GM18909 (cell line): ENCODE results near the gene SCAF4.
A peak's percentile ranks its signal among the peaks of the same experiment; 100 is the strongest.
"Not testable (repeated sequence)": the region's sequence is repeated elsewhere in the genome, so short reads cannot be mapped to it uniquely, and the experiment has no call there.

Experiments
- ATAC-seq: cut with Tn5 transposase; IDR thresholded peaks from one replicate; pipeline ENCODE4 v1.9.1; 2021; ENCODE audit warnings: mild to moderate bottlenecking; ENCODE audit not compliant: unreplicated experiment, poor library complexity

The SCAF4 gene

GRCh38 chr21:31682620-31683019 is 49.3 kb downstream of the SCAF4 start:
- ATAC-seq: no peak

DNA sequence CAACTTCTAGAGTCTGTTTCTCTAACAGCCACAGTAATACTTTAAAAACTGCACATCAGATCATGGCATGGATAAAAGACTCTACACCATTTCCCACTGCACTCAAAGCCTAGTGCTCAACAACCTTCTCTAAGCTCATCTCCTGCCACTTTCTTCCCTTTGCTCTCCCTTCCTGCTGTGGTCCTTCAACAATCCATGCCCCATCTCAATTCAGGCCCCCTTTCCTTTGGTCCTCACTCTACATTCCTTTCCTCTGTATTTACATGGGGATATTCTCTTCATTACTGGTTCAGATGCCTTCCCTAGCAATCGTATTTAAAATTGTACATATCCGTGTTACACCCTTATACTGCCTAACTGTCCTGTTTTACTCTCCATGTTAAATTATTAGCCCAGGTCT is 53.4 kb downstream of the SCAF4 start:
- ATAC-seq: no peak

- no peak for ATAC-seq
These were observed 54.9 kb downstream of the SCAF4 start for GRCh38 chr21:31677047-31677446.

- ATAC-seq: no peak
These were observed 56.0 kb downstream of the SCAF4 start for GRCh38 chr21:31675960-31676359.

DNA sequence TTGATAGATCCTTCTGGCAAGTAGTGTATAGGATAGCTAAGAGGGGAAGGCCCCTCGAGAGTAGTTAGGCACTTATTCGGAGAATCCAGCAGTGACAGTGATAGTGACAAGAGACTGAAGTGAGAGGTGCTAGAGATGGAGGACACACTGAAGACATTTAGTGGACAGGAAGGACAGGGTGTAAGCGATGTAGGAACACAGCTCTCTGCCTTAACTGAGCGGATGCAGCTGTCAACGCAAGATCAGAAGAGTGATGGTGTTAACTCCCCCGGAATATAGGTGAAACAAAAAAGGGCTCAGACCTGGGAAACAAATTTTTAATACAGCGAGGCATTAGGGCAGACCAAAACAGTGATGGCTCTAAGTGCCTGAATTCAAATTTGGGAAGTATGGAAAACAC is 56.6 kb downstream of the SCAF4 start:
- ATAC-seq: no peak

DNA sequence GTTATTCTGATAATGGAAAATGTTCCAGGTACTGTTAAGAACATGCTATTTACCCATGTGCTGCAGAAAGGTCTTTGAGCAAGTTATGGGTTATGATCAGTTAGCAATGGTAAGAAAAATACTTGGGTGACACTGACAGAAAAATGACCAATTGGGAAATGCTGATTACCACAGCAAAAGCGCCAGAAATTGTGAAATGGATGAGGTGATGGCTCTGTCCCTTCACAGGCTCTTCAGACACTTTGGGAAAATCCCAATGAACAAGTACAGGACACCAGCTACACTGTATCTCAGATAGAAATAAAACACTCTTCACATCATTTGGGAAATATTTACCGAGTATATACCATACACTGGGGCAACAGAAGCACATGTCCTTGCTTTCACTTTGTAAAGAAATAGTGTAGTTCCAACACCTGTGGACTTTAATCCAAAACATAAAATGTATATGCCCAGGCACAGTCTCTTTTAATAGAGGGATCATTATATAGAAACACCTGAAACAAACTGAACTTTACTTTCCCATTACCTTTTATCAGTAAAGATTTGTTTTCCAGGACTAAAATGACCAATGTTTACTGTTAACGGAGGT is 58.5 kb downstream of the SCAF4 start:
- ATAC-seq: no peak

- no peak for ATAC-seq
These were observed 60.0 kb downstream of the SCAF4 start for GRCh38 chr21:31671931-31672330.

- no peak for ATAC-seq
These were observed 60.7 kb downstream of the SCAF4 start for GRCh38 chr21:31671146-31671716.

DNA sequence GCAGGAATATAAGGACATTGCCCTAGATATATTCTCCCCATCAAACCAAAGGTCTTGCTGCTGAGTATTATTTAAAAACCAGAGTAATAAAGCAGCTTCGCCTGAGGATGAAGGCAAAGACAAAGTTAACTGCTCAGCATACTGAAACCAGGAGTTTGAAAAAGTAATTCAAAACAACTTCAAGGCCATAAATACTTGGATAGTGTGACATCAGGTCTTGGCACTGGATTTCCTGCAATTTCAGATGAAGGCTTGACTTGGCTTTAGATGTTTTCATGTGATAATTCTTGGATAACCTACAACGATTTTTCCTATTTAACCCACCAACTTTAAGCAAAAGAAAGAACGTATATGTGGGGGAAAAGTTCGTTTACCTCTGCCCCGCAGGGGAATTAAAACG is 61.8 kb downstream of the SCAF4 start:
- ATAC-seq: no peak

GRCh38 chr21:31668651-31669491 is 63.0 kb downstream of the SCAF4 start:
- no peak for ATAC-seq

DNA sequence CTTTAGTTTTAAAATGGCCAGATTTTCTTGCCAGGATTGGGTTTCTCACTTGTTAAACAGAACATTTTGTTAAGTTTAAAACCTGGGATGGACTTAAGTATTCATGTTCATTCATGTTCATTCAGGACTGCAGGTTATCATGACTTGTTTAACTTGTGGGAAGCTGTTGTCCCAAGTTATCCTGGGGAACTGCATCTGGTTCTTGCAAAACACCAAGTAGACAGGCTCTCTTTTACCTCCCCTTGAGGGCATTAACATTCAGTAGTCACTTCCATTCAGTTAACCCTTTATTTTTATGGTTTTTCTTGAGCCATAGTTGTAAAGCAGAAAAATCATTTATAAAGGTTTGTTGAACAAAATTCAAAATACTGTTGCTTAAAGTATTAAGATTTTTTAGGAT is 64.3 kb downstream of the SCAF4 start:
- ATAC-seq: no peak

DNA sequence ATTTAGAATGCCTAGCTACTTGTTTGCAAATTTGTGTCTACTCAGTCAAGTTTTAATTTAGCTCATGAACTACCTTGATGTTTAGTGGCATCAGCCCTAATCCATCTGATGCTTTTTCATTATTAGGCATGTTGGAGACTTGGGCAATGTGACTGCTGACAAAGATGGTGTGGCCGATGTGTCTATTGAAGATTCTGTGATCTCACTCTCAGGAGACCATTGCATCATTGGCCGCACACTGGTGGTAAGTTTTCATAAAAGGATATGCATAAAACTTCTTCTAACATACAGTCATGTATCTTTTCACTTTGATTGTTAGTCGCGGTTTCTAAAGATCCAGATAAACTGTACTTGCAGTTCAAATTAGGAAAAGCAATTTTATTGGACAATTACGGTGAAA is 64.8 kb downstream of the SCAF4 start:
- ATAC-seq: peak; percentile 25

DNA sequence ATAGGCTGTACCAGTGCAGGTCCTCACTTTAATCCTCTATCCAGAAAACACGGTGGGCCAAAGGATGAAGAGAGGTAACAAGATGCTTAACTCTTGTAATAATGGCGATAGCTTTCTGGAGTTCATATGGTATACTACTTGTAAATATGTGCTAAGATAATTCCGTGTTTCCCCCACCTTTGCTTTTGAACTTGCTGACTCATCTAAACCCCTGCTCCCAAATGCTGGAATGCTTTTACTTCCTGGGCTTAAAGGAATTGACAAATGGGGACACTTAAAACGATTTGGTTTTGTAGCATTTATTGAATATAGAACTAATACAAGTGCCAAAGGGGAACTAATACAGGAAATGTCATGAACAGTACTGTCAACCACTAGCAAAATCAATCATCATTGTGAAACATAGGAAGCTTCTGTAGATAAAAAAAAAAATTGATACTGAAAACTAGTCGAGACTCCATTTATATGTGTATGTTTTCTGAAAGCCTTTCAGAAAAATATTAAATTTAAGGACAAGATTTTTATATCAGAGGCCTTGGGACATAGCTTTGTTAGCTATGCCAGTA is 65.4 kb downstream of the SCAF4 start:
- peak; percentile 52 for ATAC-seq

DNA sequence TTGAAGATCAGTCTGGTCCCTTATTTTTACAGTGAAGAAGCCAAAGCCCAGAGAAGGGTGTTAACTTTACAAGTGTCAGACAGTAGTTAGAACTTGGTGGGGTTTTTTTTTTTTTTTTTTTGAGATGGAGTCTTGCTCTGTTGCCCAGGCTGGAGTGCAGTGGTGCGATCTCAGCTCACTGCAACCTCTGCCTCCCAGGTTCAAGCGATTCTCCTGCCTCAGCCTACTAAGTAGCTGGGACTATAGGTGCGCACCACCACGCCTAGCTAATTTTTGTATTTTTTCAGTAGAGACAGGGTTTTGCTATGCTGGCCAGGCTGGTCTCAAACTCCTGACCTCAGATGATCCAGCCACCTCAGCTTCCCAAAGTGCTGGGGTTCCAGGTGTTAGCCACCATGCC is 66.0 kb downstream of the SCAF4 start:
- not testable (repeated sequence) for ATAC-seq

- no peak for ATAC-seq
These were observed 66.5 kb downstream of the SCAF4 start for GRCh38 chr21:31665397-31665796.

DNA sequence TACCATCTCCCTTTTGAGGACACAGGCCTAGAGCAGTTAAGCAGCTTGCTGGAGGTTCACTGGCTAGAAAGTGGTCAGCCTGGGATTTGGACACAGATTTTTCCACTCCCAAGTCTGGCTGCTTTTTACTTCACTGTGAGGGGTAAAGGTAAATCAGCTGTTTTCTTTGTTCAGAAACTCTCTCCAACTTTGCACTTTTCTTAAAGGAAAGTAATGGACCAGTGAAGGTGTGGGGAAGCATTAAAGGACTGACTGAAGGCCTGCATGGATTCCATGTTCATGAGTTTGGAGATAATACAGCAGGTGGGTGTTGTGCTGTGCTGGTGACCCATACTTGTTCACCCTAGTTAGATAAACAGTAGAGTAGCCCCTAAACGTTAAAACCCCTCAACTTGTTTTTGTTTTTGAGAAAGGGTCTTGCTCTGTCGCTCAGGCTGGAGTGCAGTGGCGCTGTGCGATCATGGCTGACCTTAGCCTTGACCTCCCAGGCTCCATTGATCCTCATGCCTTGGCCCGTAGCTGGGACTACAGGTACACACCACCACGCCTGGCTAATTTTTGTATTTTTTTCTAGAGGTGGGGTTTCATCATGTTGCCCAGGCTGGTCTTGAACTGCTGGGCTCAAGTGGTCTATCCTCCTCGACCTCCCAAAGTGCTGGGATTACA is 68.2 kb downstream of the SCAF4 start:
- ATAC-seq: no peak

DNA sequence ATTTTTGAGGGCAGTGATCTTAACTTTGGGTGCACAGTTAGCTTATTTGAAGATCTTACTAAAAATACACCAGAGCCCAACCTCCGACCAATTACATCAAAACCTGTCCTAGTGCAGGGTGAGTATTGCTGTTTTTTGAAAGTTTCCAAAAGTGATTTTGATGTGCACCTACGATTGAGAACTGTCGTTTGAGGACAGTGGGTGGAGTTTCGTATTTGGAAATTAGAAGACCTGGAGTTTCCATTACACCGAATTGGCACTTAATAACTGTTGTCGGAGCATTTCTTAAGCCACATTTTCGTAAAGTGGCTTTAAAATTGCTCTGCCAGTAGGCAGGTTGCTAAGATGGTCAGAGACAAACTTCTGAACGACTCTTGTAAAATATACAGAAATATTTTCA is 71.3 kb downstream of the SCAF4 start:
- ATAC-seq: no peak

- peak; percentile 36 for ATAC-seq
These were observed 71.7 kb downstream of the SCAF4 start for GRCh38 chr21:31660259-31660565.

DNA sequence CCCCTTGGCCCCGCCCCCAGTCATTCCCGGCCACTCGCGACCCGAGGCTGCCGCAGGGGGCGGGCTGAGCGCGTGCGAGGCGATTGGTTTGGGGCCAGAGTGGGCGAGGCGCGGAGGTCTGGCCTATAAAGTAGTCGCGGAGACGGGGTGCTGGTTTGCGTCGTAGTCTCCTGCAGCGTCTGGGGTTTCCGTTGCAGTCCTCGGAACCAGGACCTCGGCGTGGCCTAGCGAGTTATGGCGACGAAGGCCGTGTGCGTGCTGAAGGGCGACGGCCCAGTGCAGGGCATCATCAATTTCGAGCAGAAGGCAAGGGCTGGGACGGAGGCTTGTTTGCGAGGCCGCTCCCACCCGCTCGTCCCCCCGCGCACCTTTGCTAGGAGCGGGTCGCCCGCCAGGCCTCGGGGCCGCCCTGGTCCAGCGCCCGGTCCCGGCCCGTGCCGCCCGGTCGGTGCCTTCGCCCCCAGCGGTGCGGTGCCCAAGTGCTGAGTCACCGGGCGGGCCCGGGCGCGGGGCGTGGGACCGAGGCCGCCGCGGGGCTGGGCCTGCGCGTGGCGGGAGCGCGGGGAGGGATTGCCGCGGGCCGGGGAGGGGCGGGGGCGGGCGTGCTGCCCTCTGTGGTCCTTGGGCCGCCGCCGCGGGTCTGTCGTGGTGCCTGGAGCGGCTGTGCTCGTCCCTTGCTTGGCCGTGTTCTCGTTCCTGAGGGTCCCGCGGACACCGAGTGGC is 72.2 kb downstream of the SCAF4 start, which contains the start of gene SOD1:
Gene SOD1, plus strand, starts transcription at position 158 of the 723 bp plus-strand sequence. Its CDS starts 77 bp downstream, at position 235.
- ATAC-seq: peak; percentile 97

- peak; percentile 23 for ATAC-seq
These were observed 72.7 kb downstream of the SCAF4 start for GRCh38 chr21:31659286-31659535.
